H9 (cell line): ENCODE measurements around the gene TCEAL9. TPM values are rescaled to one million over a fixed set of nuclear protein-coding genes. Genes with fewer than 3 reads are reported as not detected.
A peak's percentile ranks its signal among the peaks of the same experiment; 100 is the strongest.

Experiments used
- DNase-seq: peaks from one replicate; pipeline ENCODE4 v3.0.0-alpha.2; 2017
- H2AFZ ChIP-seq: one replicate; pipeline ENCODE4 v1.6.1; 2013; ENCODE audit warnings: mild to moderate bottlenecking, low read length, control low read depth, moderate library complexity
- H2AK5ac ChIP-seq: 2 replicates; pipeline ENCODE4 v1.6.1; 2013; ENCODE audit warnings: low read length, control low read depth, mixed read lengths; ENCODE audit not compliant: insufficient read length
- H2BK120ac ChIP-seq: one replicate; pipeline ENCODE4 v1.6.1; 2013; ENCODE audit warnings: low read depth, mild to moderate bottlenecking, low read length, control low read depth, inconsistent platforms; ENCODE audit not compliant: poor library complexity, severe bottlenecking
- H2BK12ac ChIP-seq: 2 replicates; pipeline ENCODE4 v1.6.1; 2013; ENCODE audit warnings: low read length, control low read depth, mixed read lengths, low read depth; ENCODE audit not compliant: insufficient read length
- H2BK15ac ChIP-seq: 2 replicates; pipeline ENCODE4 v1.6.1; 2013; ENCODE audit warnings: low read depth, low read length, control low read depth
- H2BK20ac ChIP-seq: one replicate; pipeline ENCODE4 v1.6.1; 2013; ENCODE audit warnings: low read depth, mild to moderate bottlenecking, low read length, control low read depth, inconsistent platforms; ENCODE audit not compliant: poor library complexity, severe bottlenecking
- H2BK5ac ChIP-seq: 2 replicates; pipeline ENCODE4 v1.6.1; 2013; ENCODE audit warnings: low read length, control low read depth, mixed read lengths; ENCODE audit not compliant: insufficient read length
- H3K14ac ChIP-seq: 2 replicates; pipeline ENCODE4 v1.6.1; 2013; ENCODE audit warnings: low read length, control low read depth; ENCODE audit not compliant: insufficient read depth
- H3K18ac ChIP-seq: 2 replicates; pipeline ENCODE4 v1.6.1; 2013; ENCODE audit warnings: low read depth, mild to moderate bottlenecking, mixed read lengths, low read length, control low read depth; ENCODE audit not compliant: insufficient read length
- H3K23ac ChIP-seq: 2 replicates; pipeline ENCODE4 v1.6.1; 2013; ENCODE audit warnings: low read length, control low read depth, mixed read lengths, low read depth; ENCODE audit not compliant: insufficient read length
- H3K23me2 ChIP-seq: 2 replicates; pipeline ENCODE4 v1.6.1; 2013; ENCODE audit warnings: low read depth, mild to moderate bottlenecking, mixed read lengths, low read length, control low read depth; ENCODE audit not compliant: insufficient read length, poor library complexity, severe bottlenecking
- H3K27ac ChIP-seq: 2 replicates; pipeline ENCODE4 v1.5.1; 2013; ENCODE audit warnings: low read length, control low read depth, mixed read lengths, low read depth; ENCODE audit not compliant: insufficient read length
- H3K27me3 ChIP-seq: 2 replicates; pipeline ENCODE4 v1.6.1; 2013; ENCODE audit warnings: low read length, control low read depth, inconsistent platforms; ENCODE audit not compliant: insufficient read depth
- H3K4ac ChIP-seq: 2 replicates; pipeline ENCODE4 v1.6.1; 2013; ENCODE audit warnings: low read depth, mild to moderate bottlenecking, control low read depth, inconsistent platforms, low read length, moderate library complexity
- H3K4me1 ChIP-seq: 2 replicates; pipeline ENCODE4 v1.6.1; 2013; ENCODE audit warnings: low read length, control low read depth, inconsistent platforms; ENCODE audit not compliant: insufficient read depth
- H3K4me2 ChIP-seq: 2 replicates; pipeline ENCODE4 v1.6.1; 2013; ENCODE audit warnings: low read length, control low read depth, mixed read lengths; ENCODE audit not compliant: insufficient read length, insufficient read depth
- H3K56ac ChIP-seq: 2 replicates; pipeline ENCODE4 v1.6.1; 2013; ENCODE audit warnings: low read depth, mild to moderate bottlenecking, mixed read lengths, low read length, control low read depth; ENCODE audit not compliant: insufficient read length
- H3K79me1 ChIP-seq: 2 replicates; pipeline ENCODE4 v1.6.1; 2013; ENCODE audit warnings: low read depth, mild to moderate bottlenecking, moderate library complexity, low read length, control low read depth, inconsistent platforms; ENCODE audit not compliant: insufficient read depth, poor library complexity, severe bottlenecking
- H3K79me2 ChIP-seq: 2 replicates; pipeline ENCODE4 v1.6.1; 2013; ENCODE audit warnings: low read length, control low read depth, inconsistent platforms; ENCODE audit not compliant: insufficient read depth
- H3K9ac ChIP-seq: 2 replicates; pipeline ENCODE4 v1.6.1; 2013; ENCODE audit warnings: low read length, control low read depth, mixed read lengths; ENCODE audit not compliant: insufficient read length; ENCODE audit errors: extremely low read depth
- H3K9me3 ChIP-seq: one replicate; pipeline ENCODE4 v1.6.1; 2013; ENCODE audit warnings: low read depth, low read length, inconsistent platforms; ENCODE audit not compliant: control insufficient read depth
- H3T11ph ChIP-seq: one replicate; pipeline ENCODE4 v1.6.1; 2013; ENCODE audit warnings: mild to moderate bottlenecking, low read length, control low read depth, inconsistent platforms
- H4K20me1 ChIP-seq: one replicate; pipeline ENCODE4 v1.6.1; 2013; ENCODE audit not compliant: control insufficient read depth, insufficient read length, insufficient read depth
- H4K5ac ChIP-seq: 2 replicates; pipeline ENCODE4 v1.6.1; 2013; ENCODE audit warnings: low read depth, mild to moderate bottlenecking, mixed read lengths, low read length, control low read depth; ENCODE audit not compliant: insufficient read length
- H4K8ac ChIP-seq: replicated peaks from 2 replicates; pipeline ENCODE4 v1.6.1; 2013; ENCODE audit warnings: low read length, control low read depth, mixed read lengths, low read depth; ENCODE audit not compliant: insufficient read length
- H4K91ac ChIP-seq: 2 replicates; pipeline ENCODE4 v1.6.1; 2013; ENCODE audit warnings: low read depth, mild to moderate bottlenecking, moderate library complexity, mixed read lengths, low read length, control low read depth; ENCODE audit not compliant: insufficient read length
- H3K27ac Mint-ChIP-seq, 3 experiments: 2 replicates in 2 of 3; 3 replicates in 1 of 3; pipeline ENCODE4 v1.8.0; 2020 to 2021; ENCODE audit warnings: mixed read lengths in 3 of 3, mild to moderate bottlenecking in 1 of 3, moderate library complexity in 1 of 3
- H3K27me3 Mint-ChIP-seq: 2 replicates; pipeline ENCODE4 v1.8.0; 2021; ENCODE audit warnings: low read depth, mild to moderate bottlenecking, moderate library complexity, mixed read lengths
- H3K36me3 Mint-ChIP-seq, 3 experiments: 2 replicates in 2 of 3; 3 replicates in 1 of 3; pipeline ENCODE4 v1.8.0; 2020 to 2021; ENCODE audit warnings: low read depth in 3 of 3, mixed read lengths in 3 of 3; ENCODE audit not compliant: insufficient read depth in 1 of 3
- H3K4me1 Mint-ChIP-seq, 2 experiments: 2 replicates each; pipeline ENCODE4 v1.8.0; 2020; ENCODE audit warnings: mixed read lengths in 2 of 2
- H3K4me3 Mint-ChIP-seq, 2 experiments: 2 replicates in 1 of 2; 3 replicates in 1 of 2; pipeline ENCODE4 v1.8.0; 2020 to 2021; ENCODE audit warnings: mild to moderate bottlenecking in 2 of 2, mixed read lengths in 2 of 2, moderate library complexity in 1 of 2
- H3K9me3 Mint-ChIP-seq, 2 experiments: 2 replicates in 1 of 2; 3 replicates in 1 of 2; pipeline ENCODE4 v1.8.0; 2020; ENCODE audit warnings: mild to moderate bottlenecking in 2 of 2, mixed read lengths in 2 of 2, moderate library complexity in 1 of 2
- WGBS: extraction: QIAGEN DNeasy Blood & Tissue Kit; methylation state at CpG from one replicate; pipeline ENCODE4 v1.1.7; 2013; ENCODE audit warnings: missing lambda C conversion rate, low lambda C conversion rate, mixed read lengths; ENCODE audit not compliant: insufficient read length; ENCODE audit errors: extremely low coverage; 5-methylcytosine and 5-hydroxymethylcytosine counted together
- total RNA-seq: library from RNA; stranded (reverse); gene quantifications from 2 replicates; pipeline ENCODE4 v1.2.1, GENCODE V29; 2021
- TF ChIP-seq, protein P1 (sequence below): fragments of 200-600 bp; sonication (generic); conservative IDR thresholded peaks from 3 replicates; pipeline ENCODE4 v1.8.0; 2021; ENCODE audit warnings: antibody characterized with exemption, mild to moderate bottlenecking

TCEAL9 gene
- total RNA-seq, 1 experiment from 2014 or later, result 30.5 TPM

DNA sequence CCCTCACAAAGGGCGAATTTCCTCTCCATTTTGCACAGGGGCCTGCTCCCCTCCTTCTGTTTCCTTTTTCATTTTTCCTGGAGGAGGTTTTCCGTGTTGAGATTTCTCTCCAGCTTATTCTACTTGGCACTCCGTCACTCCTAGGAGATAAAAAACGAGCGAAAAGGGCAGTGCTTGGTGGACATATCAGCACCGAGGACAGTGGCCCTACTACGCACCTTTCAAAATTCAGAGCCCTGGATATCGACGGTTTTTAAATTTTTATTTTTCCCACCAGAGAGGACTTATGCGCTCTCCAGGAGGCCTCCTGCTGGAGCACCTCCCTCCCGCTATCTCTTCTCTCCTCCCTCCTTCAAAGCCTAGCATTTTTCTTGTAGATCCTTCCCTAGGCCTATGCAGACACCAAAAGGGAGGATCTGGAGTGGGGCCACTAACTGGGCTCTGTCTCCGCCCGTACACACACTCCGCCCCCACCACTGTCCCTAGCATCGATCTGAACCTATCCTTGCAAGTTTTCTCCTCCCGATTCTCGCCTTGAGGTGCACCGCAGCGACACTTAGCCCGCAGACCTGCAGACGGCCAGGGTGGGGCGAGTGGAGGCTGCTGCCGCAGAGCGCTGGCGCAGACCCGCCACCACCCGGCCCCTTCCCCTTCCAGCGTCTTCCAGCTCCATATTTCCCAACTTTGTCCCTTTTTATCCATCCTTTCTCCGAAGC lies 8.5 kb upstream of the TCEAL9 start:
- Histone ChIP-seq H4K91ac (no peak overlapping the region), H2BK15ac (no peak overlapping the region), H3K4me1 (peaks cover 4% of the 10 kb centered on the region; the same call in 1 of the 2 replicates), H3K14ac (no peak overlapping the region), H2BK5ac (no peak overlapping the region), H4K5ac (no peak overlapping the region), H3K4me2 (peak overlapping the region; percentile 47), H3T11ph (no peak overlapping the region), H2BK120ac (no peak overlapping the region), H4K8ac (no peak overlapping the region), H3K9me3 (no peaks in the 10 kb centered on the region), H4K20me1 (no peaks in the 10 kb centered on the region), H3K4ac (no peak overlapping the region), H3K56ac (no peak overlapping the region), H3K27ac (no peak overlapping the region), H3K27me3 (no peaks in the 10 kb centered on the region; the same call in 1 of the 2 replicates), H2BK12ac (no peak overlapping the region), H3K79me2 (no peaks in the 10 kb centered on the region), H3K23me2 (no peaks in the 10 kb centered on the region), H2AK5ac (no peak overlapping the region), H3K79me1 (no peaks in the 10 kb centered on the region), H3K18ac (no peak overlapping the region), H3K23ac (no peak overlapping the region), H2AFZ (no peak overlapping the region), H2BK20ac (no peak overlapping the region), H3K9ac (no peak overlapping the region)
- Mint-ChIP-seq H3K4me3 (peak overlapping the region; percentile 53 to 75), H3K27me3 (peaks cover 5% of the 10 kb centered on the region), H3K27ac (no peak overlapping the region), H3K36me3 (no peaks in the 10 kb centered on the region), H3K9me3 (peaks cover 0 to 44% of the 10 kb centered on the region in 2 experiments; a peak in 2 of 5 replicates), H3K4me1 (peaks cover 11 to 13% of the 10 kb centered on the region in 2 experiments; a peak in 3 of 4 replicates)
- peak; percentile 65 for DNase-seq
- TF ChIP-seq, protein P1, sequence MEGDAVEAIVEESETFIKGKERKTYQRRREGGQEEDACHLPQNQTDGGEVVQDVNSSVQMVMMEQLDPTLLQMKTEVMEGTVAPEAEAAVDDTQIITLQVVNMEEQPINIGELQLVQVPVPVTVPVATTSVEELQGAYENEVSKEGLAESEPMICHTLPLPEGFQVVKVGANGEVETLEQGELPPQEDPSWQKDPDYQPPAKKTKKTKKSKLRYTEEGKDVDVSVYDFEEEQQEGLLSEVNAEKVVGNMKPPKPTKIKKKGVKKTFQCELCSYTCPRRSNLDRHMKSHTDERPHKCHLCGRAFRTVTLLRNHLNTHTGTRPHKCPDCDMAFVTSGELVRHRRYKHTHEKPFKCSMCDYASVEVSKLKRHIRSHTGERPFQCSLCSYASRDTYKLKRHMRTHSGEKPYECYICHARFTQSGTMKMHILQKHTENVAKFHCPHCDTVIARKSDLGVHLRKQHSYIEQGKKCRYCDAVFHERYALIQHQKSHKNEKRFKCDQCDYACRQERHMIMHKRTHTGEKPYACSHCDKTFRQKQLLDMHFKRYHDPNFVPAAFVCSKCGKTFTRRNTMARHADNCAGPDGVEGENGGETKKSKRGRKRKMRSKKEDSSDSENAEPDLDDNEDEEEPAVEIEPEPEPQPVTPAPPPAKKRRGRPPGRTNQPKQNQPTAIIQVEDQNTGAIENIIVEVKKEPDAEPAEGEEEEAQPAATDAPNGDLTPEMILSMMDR, result no peak
- no CpG with 5 or more reads among the region's 29 CpGs for WGBS
